ENCODE data around the gene GPS1. TPM values are rescaled to one million over a fixed set of nuclear protein-coding genes. Genes with fewer than 3 reads are reported as not detected.

GPS1 gene
- total and polyA plus RNA-seq, 8 donors: 69.2 to 101 (median 78.8) TPM

GRCh38 chr17:82008258-82008940, 43.3 kb upstream of the GPS1 start:
- Histone ChIP-seq H3K27ac (no peak overlapping the region), H3K4me3 (no peak overlapping the region), H3K27me3 (no peaks in the 10 kb centered on the region), H3K9me3 (no peaks in the 10 kb centered on the region), H3K36me3 (peaks cover 0 to 13% of the 10 kb centered on the region in 2 donors), H3K4me1 (peaks cover 0 to 7% of the 10 kb centered on the region in 2 donors)
- TF ChIP-seq CTCF (IDR thresholded peaks at IDR 0.05): no peak
- DNase-seq (no peak), ATAC-seq (no peak)
- intact Hi-C loops (cut with DNase I): no loop called here

GRCh38 chr17:82008941-82009405, 42.7 kb upstream of the GPS1 start:
- Histone ChIP-seq H3K27me3 (no peaks in the 10 kb centered on the region), H3K4me1 (peaks cover 0 to 11% of the 10 kb centered on the region in 2 donors), H3K27ac (no peak overlapping the region), H3K4me3 (no peak overlapping the region), H3K36me3 (peaks cover 0 to 13% of the 10 kb centered on the region in 2 donors), H3K9me3 (no peaks in the 10 kb centered on the region)
- no peak for TF ChIP-seq CTCF (IDR thresholded peaks at IDR 0.05)
- DNase-seq (no peak), ATAC-seq (no peak)
- intact Hi-C loops (cut with DNase I): no loop called here

- no peak overlapping the region for H3K4me3 ChIP-seq
- peaks cover 0 to 11% of the 10 kb centered on the region in 2 donors for H3K4me1 ChIP-seq
- no peaks in the 10 kb centered on the region for H3K9me3 ChIP-seq
- no peak for ATAC-seq
- H3K27me3 ChIP-seq: no peaks in the 10 kb centered on the region
- H3K27ac ChIP-seq: no peak overlapping the region
- H3K36me3 ChIP-seq: peaks cover 0 to 13% of the 10 kb centered on the region in 2 donors
- intact Hi-C loops (cut with DNase I): no loop called here
- no peak for DNase-seq
- TF ChIP-seq CTCF (IDR thresholded peaks at IDR 0.05): no peak
Measured at GRCh38 chr17:82009413-82009812, 42.3 kb upstream of the GPS1 start.

- H3K4me1 ChIP-seq: peaks cover 0 to 11% of the 10 kb centered on the region in 2 donors
- no peak overlapping the region for H3K27ac ChIP-seq
- H3K36me3 ChIP-seq: peaks cover 0 to 13% of the 10 kb centered on the region in 2 donors
- ATAC-seq (no peak), DNase-seq (no peak)
- H3K9me3 ChIP-seq: no peaks in the 10 kb centered on the region
- intact Hi-C loops (cut with DNase I): no loop called here
- TF ChIP-seq CTCF (IDR thresholded peaks at IDR 0.05): no peak
- H3K27me3 ChIP-seq: no peaks in the 10 kb centered on the region
- H3K4me3 ChIP-seq: no peak overlapping the region
Measured at GRCh38 chr17:82010575-82011525, 40.8 kb upstream of the GPS1 start.

All from left lung (tissue), 10 donors.